Heart left ventricle (tissue), 16 donors: ENCODE data around the gene FAM180A. TPM values are rescaled to one million over a fixed set of nuclear protein-coding genes. Genes with fewer than 3 reads are reported as not detected.
A peak's percentile ranks its signal among the peaks of the same experiment; 100 is the strongest.

Source experiments
- ATAC-seq, 4 donors: fragments of 200-7000 bp; cut with Tn5 transposase; one replicate each; pipeline ENCODE4 v1.9.1; 2020 to 2022; ENCODE audit warnings: moderate library complexity in 4 of 4, mild to moderate bottlenecking in 3 of 4, moderate number of reproducible peaks in 1 of 4
- DNase-seq, 5 donors: peaks; one replicate each; pipeline ENCODE4 v3.0.0-alpha.2; 2020
- H3K27ac ChIP-seq, 12 donors: fragments of 200-600 bp; sonication (generic) in 4 of 12; one replicate each; pipeline versions ENCODE4 v1.5.0 to v1.8.0; 2016 to 2022; ENCODE audit warnings: mild to moderate bottlenecking in 2 of 12
- H3K27me3 ChIP-seq, 9 donors: fragments of 200-600 bp; sonication (generic) in 2 of 9; one replicate each; pipeline versions ENCODE4 v1.5.1 to v1.8.0; 2016 to 2022; ENCODE audit warnings: mild to moderate bottlenecking in 3 of 9
- H3K36me3 ChIP-seq, 9 donors: fragments of 200-600 bp; sonication (generic) in 2 of 9; one replicate each; pipeline versions ENCODE4 v1.5.0 to v1.8.0; 2018 to 2022; ENCODE audit warnings: mild to moderate bottlenecking in 2 of 9
- H3K4me1 ChIP-seq, 12 donors: fragments of 200-600 bp; sonication (generic) in 4 of 12; one replicate each; pipeline versions ENCODE4 v1.5.0 to v1.8.0; 2016 to 2022; ENCODE audit warnings: mild to moderate bottlenecking in 3 of 12
- H3K4me3 ChIP-seq, 12 donors: fragments of 200-600 bp; sonication (generic) in 4 of 12; one replicate each; pipeline versions ENCODE4 v1.5.0 to v1.8.0; 2017 to 2022; ENCODE audit warnings: mild to moderate bottlenecking in 9 of 12, moderate library complexity in 4 of 12
- H3K9me3 ChIP-seq, 12 donors: fragments of 200-600 bp; sonication (generic) in 4 of 12; one replicate each; pipeline versions ENCODE4 v1.5.0 to v1.8.0; 2016 to 2022; ENCODE audit warnings: mild to moderate bottlenecking in 1 of 12
- CTCF ChIP-seq, 12 donors: fragments of 200-600 bp; sonication (generic) in 4 of 12; IDR thresholded peaks; one replicate each; pipeline versions ENCODE4 v1.5.0 to v1.8.0; 2018 to 2022; ENCODE audit warnings: antibody characterized with exemption in 12 of 12, mild to moderate bottlenecking in 5 of 12
- POLR2A ChIP-seq, 2 donors: fragments of 450-650 bp; IDR thresholded peaks; one replicate each; pipeline ENCODE4 v1.6.1; 2017; ENCODE audit warnings: antibody characterized with exemption in 2 of 2, mild to moderate bottlenecking in 2 of 2, moderate library complexity in 2 of 2
- WGBS, 4 donors: extraction: QIAGEN DNeasy Blood & Tissue Kit in 2 of 4; methylation state at CpG; one replicate each; pipeline versions ENCODE4 v1.1.5 to v1.1.7; 2013 to 2018; 5-methylcytosine and 5-hydroxymethylcytosine counted together
- intact Hi-C, 10 donors: fragments of 100-400 bp; cut with DNase I; formaldehyde crosslinking; loops; one replicate each; pipeline versions ENCODE4 v1.11.1 to v1.14.2; 2022
- polyA plus RNA-seq, 2 donors: library from polyadenylated mRNA; stranded (reverse); fragments of 200-250 nt; gene quantifications; one replicate each; pipeline ENCODE4 v1.2.3, GENCODE V29; 2013
- total RNA-seq, 9 donors: library from RNA; depleted of rRNA in 2 of 9; stranded (reverse); fragments of >200 nt in 2 of 9; fragmentation: NEBNext Ultra II Directional in 3 of 9; extraction: Animal tissue kit (Norgen Biotek cat#: 25700) in 3 of 9; gene quantifications; one replicate each; pipeline versions ENCODE4 v1.1.0 to v1.2.4, GENCODE V29; 2016 to 2023
- donor health status: ischemic (EF 13 %, LVEDD 7.1; RV severe dilation, severe dysfunction).
- donor health status: healthy with polysubstance abuse.
- donor health status: DM: no; HTN: yes; CAD: no.
- donor health status: DM: no; HTN: no; CAD: no.
- donor health status: ischemic (EF 25% LVEDD 6.9; RV normal size, moderate dysfunction).
- donor health status: ischemic (EF 25% LVEDD 5.7; RV mildly dilated, moderate dysfunction).
- donor health status: healthy.
- donor health status: DM: yes; HTN: yes; CAD: no.
- donor health status: ischemic (EF 35%, LVEDD 5.7; RV mildly dilated, moderate dysfunction).
- donor health status: nonischemic (EF 11% LVEDD 7.7; RV severe dilation, severe dysfunction).
- donor health status: DM: yes; HTN: yes; CAD: no.
- donor health status: PGD.
- donor health status: ischemic (EF 29% LVEDD 5.4; RV normal size, mild dysfunction).
- donor health status: nonischemic (EF 23%, LVEDD 6.1; RV moderate dilation, normal function).

Gene FAM180A
- total and polyA plus RNA-seq, 11 donors: 7.9 to 63.5 (median 20.8) TPM

GRCh38 chr7:135790371-135790977 is 41.9 kb upstream of the FAM180A start:
- no peak for TF ChIP-seq POLR2A (IDR thresholded peaks at IDR 0.05)
- TF ChIP-seq CTCF (IDR thresholded peaks at IDR 0.05): no peak
- H3K36me3 ChIP-seq: no peaks in the 10 kb centered on the region
- no peak overlapping the region for H3K27ac ChIP-seq
- 59 to 73% (median 72%) methylated on average over 11 of the region's 11 CpGs for WGBS, 4 donors
- H3K4me3 ChIP-seq: no peak overlapping the region
- H3K27me3 ChIP-seq: no peaks in the 10 kb centered on the region
- peak in 2 of 4 donors; percentile 84 to 88 for ATAC-seq
- H3K9me3 ChIP-seq: no peaks in the 10 kb centered on the region
- DNase-seq: peak in 1 of 5 donors; percentile 37
- H3K4me1 ChIP-seq: peaks cover 0 to 6% (median 0%) of the 10 kb centered on the region in 12 donors
- intact Hi-C loops: loop anchor here in 2 of 10 donors (5.0 to 10.0 kb wide), 2 partner anchors 108 to 126 kb away; partner anchors contain the start of gene STMP1 (in 1 of the 2)

- ATAC-seq: no peak
- intact Hi-C loops: loop anchor here in 3 of 10 donors (1.0 to 10.0 kb wide), 3 partner anchors 7 to 125 kb away; partner anchors contain the start of gene STMP1 (in 1 of the 3)
- no peak for DNase-seq
- no peaks in the 10 kb centered on the region for H3K9me3 ChIP-seq
- TF ChIP-seq POLR2A (IDR thresholded peaks at IDR 0.05) (no peak), CTCF (IDR thresholded peaks at IDR 0.05) (no peak)
- no peaks in the 10 kb centered on the region for H3K36me3 ChIP-seq
- no peak overlapping the region for H3K27ac ChIP-seq
- H3K4me3 ChIP-seq: no peak overlapping the region
- 80 to 85% (median 83%) methylated on average over 3 of the region's 3 CpGs for WGBS, 4 donors
- H3K4me1 ChIP-seq: peaks cover 0 to 6% (median 0%) of the 10 kb centered on the region in 12 donors
- no peaks in the 10 kb centered on the region for H3K27me3 ChIP-seq
Measured at GRCh38 chr7:135789956-135790355, 41.3 kb upstream of the FAM180A start.

GRCh38 chr7:135789431-135789830 is 40.8 kb upstream of the FAM180A start:
- no peak for DNase-seq

More at GRCh38 chr7:135789431-135789830, 40.8 kb upstream of the FAM180A start:
- WGBS, 4 donors: 82 to 89% (median 85%) methylated on average over 4 of the region's 4 CpGs
- intact Hi-C loops: loop anchor here in 1 of 10 donors (1.0 kb wide), 1 partner anchor 8 kb away; no protein-coding TSS in a partner anchor
- no peak for ATAC-seq
- Histone ChIP-seq H3K27me3 (no peaks in the 10 kb centered on the region), H3K27ac (no peak overlapping the region), H3K36me3 (no peaks in the 10 kb centered on the region), H3K4me3 (no peak overlapping the region), H3K4me1 (peaks cover 0 to 6% (median 0%) of the 10 kb centered on the region in 12 donors), H3K9me3 (no peaks in the 10 kb centered on the region)
- TF ChIP-seq CTCF (IDR thresholded peaks at IDR 0.05) (no peak), POLR2A (IDR thresholded peaks at IDR 0.05) (no peak)
